IMR-90 (cell line): ENCODE measurements around the gene PRKCH. TPM values are rescaled to one million over a fixed set of nuclear protein-coding genes. Genes with fewer than 3 reads are reported as not detected.

Experiments used
- ATAC-seq: fragments of 200-7000 bp; cut with Tn5 transposase; 2 replicates; pipeline ENCODE4 v1.9.1; 2020; ENCODE audit warnings: low read depth, mild to moderate bottlenecking, moderate library complexity
- BruUV-seq: library from RNA; stranded (reverse); fragments of 400-500 nt; replicated peaks from 2 replicates; lab custom pipeline; 2021; lab: Mats Ljungman, UMichigan
- CTCF ChIA-PET: fragments of 300-600 bp; formaldehyde crosslinking; extraction: SDS; loops from one replicate; lab custom pipeline; 2021; ENCODE audit warnings: antibody characterized with exemption; lab: Yijun Ruan, JAX
- POLR2A ChIA-PET: fragments of 300-600 bp; sonication (Branson Sonifier 250); formaldehyde crosslinking; loops from one replicate; lab custom pipeline; 2022; ENCODE audit warnings: antibody characterized with exemption; ENCODE audit not compliant: unreplicated experiment; lab: Charles Lee
- DNase-seq: peaks from one replicate; pipeline ENCODE4 v3.0.0; 2013
- H2AFZ ChIP-seq: replicated peaks from 2 replicates; pipeline ENCODE3; 2013; ENCODE audit warnings: low read length, mild to moderate bottlenecking; ENCODE audit not compliant: poor library complexity
- H2AK5ac ChIP-seq: 2 replicates; pipeline ENCODE4 v1.6.1; 2013; ENCODE audit warnings: low read depth, low read length, inconsistent platforms
- H2AK9ac ChIP-seq: replicated peaks from 2 replicates; pipeline ENCODE3; 2013; ENCODE audit warnings: mild to moderate bottlenecking, low read depth, low read length, moderate library complexity; ENCODE audit not compliant: poor library complexity
- H2BK120ac ChIP-seq: 2 replicates; pipeline ENCODE4 v1.6.1; 2013; ENCODE audit warnings: low read depth, low read length, inconsistent platforms
- H2BK15ac ChIP-seq: 3 replicates; pipeline ENCODE4 v1.6.1; 2013; ENCODE audit warnings: low read depth, low read length, inconsistent platforms
- H2BK20ac ChIP-seq: 2 replicates; pipeline ENCODE4 v1.6.1; 2013; ENCODE audit warnings: low read depth, mild to moderate bottlenecking, inconsistent platforms, low read length, moderate library complexity
- H2BK5ac ChIP-seq: 2 replicates; pipeline ENCODE4 v1.6.1; 2013; ENCODE audit warnings: mild to moderate bottlenecking, low read depth, low read length, inconsistent platforms; ENCODE audit not compliant: poor library complexity, severe bottlenecking
- H3K14ac ChIP-seq: replicated peaks from 2 replicates; pipeline ENCODE4 v1.6.1; 2013; ENCODE audit warnings: low read depth, low read length, inconsistent platforms
- H3K18ac ChIP-seq: 2 replicates; pipeline ENCODE4 v1.6.1; 2013; ENCODE audit warnings: low read depth, low read length, control low read depth
- H3K23ac ChIP-seq: 2 replicates; pipeline ENCODE4 v1.6.1; 2013; ENCODE audit warnings: low read depth, low read length, inconsistent platforms
- H3K27ac ChIP-seq: 2 replicates; pipeline ENCODE4 v1.5.1; 2013; ENCODE audit warnings: mild to moderate bottlenecking, control low read depth, low read length; ENCODE audit not compliant: insufficient read depth
- H3K27me3 ChIP-seq: 2 replicates; pipeline ENCODE4 v1.6.1; 2013; ENCODE audit warnings: low read length; ENCODE audit not compliant: control insufficient read depth, insufficient read depth
- H3K36me3 ChIP-seq: 2 replicates; pipeline ENCODE4 v1.6.1; 2013; ENCODE audit warnings: low read length, mixed read lengths; ENCODE audit not compliant: control insufficient read depth, insufficient read depth
- H3K4ac ChIP-seq: 2 replicates; pipeline ENCODE4 v1.6.1; 2013; ENCODE audit warnings: low read depth, low read length, inconsistent platforms
- H3K4me1 ChIP-seq: 2 replicates; pipeline ENCODE4 v1.6.1; 2013; ENCODE audit warnings: low read length, mixed read lengths; ENCODE audit not compliant: control insufficient read depth, insufficient read depth
- H3K4me2 ChIP-seq: 2 replicates; pipeline ENCODE4 v1.6.1; 2013; ENCODE audit warnings: low read depth, mild to moderate bottlenecking, control low read depth, low read length, moderate library complexity
- H3K4me3 ChIP-seq: 2 replicates; pipeline ENCODE4 v1.5.1; 2013; ENCODE audit warnings: low read depth, mild to moderate bottlenecking, control low read depth, low read length, moderate library complexity; ENCODE audit not compliant: insufficient read depth
- H3K56ac ChIP-seq: 2 replicates; pipeline ENCODE4 v1.6.1; 2013; ENCODE audit warnings: low read length, inconsistent platforms; ENCODE audit not compliant: insufficient read depth; ENCODE audit errors: extremely low read depth
- H3K79me1 ChIP-seq, 2 experiments: 2 replicates each; pipeline ENCODE4 v1.6.1; 2013; ENCODE audit warnings: low read length in 2 of 2, inconsistent platforms in 1 of 2, low read depth in 1 of 2
- H3K9ac ChIP-seq: 2 replicates; pipeline ENCODE4 v1.6.1; 2013; ENCODE audit warnings: low read depth, low read length, control low read depth
- H3K9me1 ChIP-seq: 2 replicates; pipeline ENCODE4 v1.6.1; 2013; ENCODE audit warnings: low read length, inconsistent platforms; ENCODE audit not compliant: insufficient read depth
- H3K9me3 ChIP-seq: 2 replicates; pipeline ENCODE4 v1.6.1; 2013; ENCODE audit warnings: low read length; ENCODE audit not compliant: control insufficient read depth, insufficient read depth
- H4K20me1 ChIP-seq: 2 replicates; pipeline ENCODE4 v1.6.1; 2013; ENCODE audit warnings: low read length, inconsistent platforms; ENCODE audit not compliant: insufficient read depth
- H4K5ac ChIP-seq: 2 replicates; pipeline ENCODE4 v1.6.1; 2013; ENCODE audit warnings: mild to moderate bottlenecking, low read depth, low read length, control low read depth
- H4K8ac ChIP-seq, 2 experiments: 2 replicates each; pipeline ENCODE4 v1.6.1; 2013; ENCODE audit warnings: low read depth in 2 of 2, low read length in 2 of 2, control low read depth in 1 of 2, inconsistent platforms in 1 of 2
- H4K91ac ChIP-seq: 2 replicates; pipeline ENCODE4 v1.6.1; 2013; ENCODE audit warnings: low read depth, low read length, inconsistent platforms; ENCODE audit not compliant: insufficient read depth
- BHLHE40 ChIP-seq: fragments of 150-350 bp; IDR thresholded peaks from 2 replicates; pipeline ENCODE4 v1.6.1; 2016; ENCODE audit warnings: mild to moderate bottlenecking, low read depth, low read length
- CEBPB ChIP-seq: IDR thresholded peaks from 2 replicates; pipeline ENCODE4 v1.6.1; 2012; ENCODE audit warnings: low read depth, low read length, improper control_type of control experiment
- CHD1 ChIP-seq: IDR thresholded peaks from 2 replicates; pipeline ENCODE4 v1.6.1; 2012; ENCODE audit warnings: low read depth, low read length, improper control_type of control experiment
- CTCF ChIP-seq: conservative IDR thresholded peaks from 2 replicates; pipeline ENCODE4 v1.5.1; 2012; ENCODE audit warnings: mild to moderate bottlenecking, low read depth, low read length, improper control_type of control experiment
- FOS ChIP-seq: fragments of 150-350 bp; IDR thresholded peaks from 2 replicates; pipeline ENCODE4 v1.6.1; 2016; ENCODE audit warnings: low read depth, low read length
- MAFK ChIP-seq: IDR thresholded peaks from 2 replicates; pipeline ENCODE4 v1.6.1; 2012; ENCODE audit warnings: low read depth, low read length, improper control_type of control experiment
- MAZ ChIP-seq: IDR thresholded peaks from 2 replicates; pipeline ENCODE4 v1.6.1; 2012; ENCODE audit warnings: low read depth, mild to moderate bottlenecking, low read length, improper control_type of control experiment, moderate library complexity, borderline replicate concordance
- MXI1 ChIP-seq: IDR thresholded peaks from 2 replicates; pipeline ENCODE4 v1.6.1; 2012; ENCODE audit warnings: low read depth, mild to moderate bottlenecking, low read length, moderate library complexity, borderline replicate concordance
- NFE2L2 ChIP-seq: fragments of 150-350 bp; IDR thresholded peaks from 2 replicates; pipeline ENCODE4 v1.6.1; 2016; ENCODE audit warnings: low read depth, mild to moderate bottlenecking, low read length
- POLR2A ChIP-seq: IDR thresholded peaks from 2 replicates; pipeline ENCODE4 v1.6.1; 2012; ENCODE audit warnings: mild to moderate bottlenecking, low read depth, low read length
- RAD21 ChIP-seq: IDR thresholded peaks from 2 replicates; pipeline ENCODE4 v1.6.1; 2012; ENCODE audit warnings: low read length, improper control_type of control experiment
- RCOR1 ChIP-seq: IDR thresholded peaks from 2 replicates; pipeline ENCODE4 v1.6.1; 2012; ENCODE audit warnings: mild to moderate bottlenecking, low read length, improper control_type of control experiment; ENCODE audit not compliant: insufficient replicate concordance
- RFX5 ChIP-seq: IDR thresholded peaks from 2 replicates; pipeline ENCODE4 v1.8.0; 2012; ENCODE audit warnings: low read depth, mild to moderate bottlenecking, low read length, moderate library complexity
- SMC3 ChIP-seq: fragments of 150-350 bp; IDR thresholded peaks from 2 replicates; pipeline ENCODE4 v1.6.1; 2016; ENCODE audit warnings: low read depth, mild to moderate bottlenecking, antibody characterized with exemption, low read length, moderate library complexity
- USF2 ChIP-seq: fragments of 150-350 bp; IDR thresholded peaks from 2 replicates; pipeline ENCODE4 v1.6.1; 2017; ENCODE audit warnings: mild to moderate bottlenecking, antibody characterized with exemption, low read length, low read depth
- WGBS, 2 experiments: methylation state at CpG; one replicate each; pipeline versions ENCODE4 v1.1.5 to v1.1.7; 2013; ENCODE audit warnings: missing lambda C conversion rate in 2 of 2; ENCODE audit not compliant: insufficient read length in 1 of 2; ENCODE audit errors: extremely low coverage in 2 of 2; 5-methylcytosine and 5-hydroxymethylcytosine counted together
- dilution Hi-C: fragments of 300-500 bp; cut with HindIII; formaldehyde crosslinking; loops from one replicate; pipeline ENCODE4 v1.14.3; 2018; ENCODE audit warnings: low sequenced_read_pairs; ENCODE audit not compliant: unreplicated experiment
- in situ Hi-C: fragments of 300-500 bp; cut with MboI; formaldehyde crosslinking; loops from 3 replicates; pipeline ENCODE4 v1.14.3; 2019; ENCODE audit warnings: low sequenced_read_pairs, inconsistent platforms, mixed read lengths
- intact Hi-C: fragments of 100-400 bp; cut with micrococcal nuclease; formaldehyde crosslinking; loops from 2 replicates; pipeline ENCODE4 v1.10.0; 2022
- polyA plus RNA-seq, 3 experiments: library from polyadenylated mRNA; depleted of rRNA; stranded (reverse); fragments of >200 nt; gene quantifications; 2 replicates each; pipeline ENCODE4 v1.2.3, GENCODE V29; 2012; ENCODE audit warnings: low replicate concordance in 1 of 3
- total RNA-seq: library from RNA; depleted of rRNA; stranded (reverse); fragments of >200 nt; gene quantifications from 2 replicates; pipeline ENCODE4 v1.2.3, GENCODE V29; 2012
- TF ChIP-seq, protein P1 (sequence below): fragments of 150-350 bp; IDR thresholded peaks from 2 replicates; pipeline ENCODE4 v1.6.1; 2016; ENCODE audit warnings: low read depth, mild to moderate bottlenecking, low read length, moderate library complexity, borderline replicate concordance

Gene PRKCH
- total and polyA plus RNA-seq, 2 of the 4 experiments (the other 2 are of a cell fraction), result 1.6 to 2.3 TPM

DNA sequence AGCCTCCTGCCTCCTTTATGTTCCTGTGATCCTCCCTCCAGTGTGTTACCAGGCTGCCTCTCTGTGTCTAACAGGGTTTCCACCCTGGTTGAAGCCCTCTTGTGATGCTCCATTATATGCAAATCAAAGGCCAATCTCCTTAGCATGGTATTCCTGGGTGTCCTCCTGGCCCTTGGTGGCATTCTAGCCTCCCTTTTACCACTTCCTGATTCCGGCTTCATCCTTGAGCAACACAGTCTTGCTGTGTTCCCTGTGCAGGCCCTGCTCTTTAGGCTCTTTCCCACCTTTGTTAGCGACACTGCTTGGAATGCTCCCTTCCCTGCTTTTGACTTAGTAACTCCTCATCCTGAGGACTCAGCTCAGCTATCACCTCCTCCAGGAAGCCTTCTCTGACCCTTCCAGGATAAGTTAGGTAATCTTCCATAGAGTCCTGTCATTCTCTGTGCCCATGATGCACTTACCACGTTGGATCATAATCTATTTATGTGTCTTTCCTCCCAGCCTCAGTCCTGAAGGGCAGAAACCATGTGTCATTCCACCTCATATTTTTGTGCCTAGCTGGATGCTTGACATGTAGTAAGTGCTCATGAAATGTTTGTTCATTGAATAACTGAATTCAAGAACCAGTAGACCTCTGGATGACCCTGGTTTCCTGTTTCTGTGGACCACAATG lies 37.3 kb downstream of the PRKCH start:
- Histone ChIP-seq H3K9me1 (no peaks in the 10 kb centered on the region), H4K5ac (no peak overlapping the region), H2BK5ac (no peak overlapping the region), H3K36me3 (no peaks in the 10 kb centered on the region), H3K4me1 (no peaks in the 10 kb centered on the region), H3K14ac (no peak overlapping the region), H3K4ac (no peak overlapping the region), H3K79me1 (no peaks in the 10 kb centered on the region), H3K9me3 (no peaks in the 10 kb centered on the region), H4K20me1 (no peaks in the 10 kb centered on the region), H3K27ac (no peak overlapping the region), H3K4me2 (no peak overlapping the region), H2BK15ac (no peak overlapping the region), H3K18ac (no peak overlapping the region), H3K23ac (no peak overlapping the region), H2BK20ac (no peak overlapping the region), H3K4me3 (no peak overlapping the region), H3K56ac (no peak overlapping the region), H2BK120ac (no peak overlapping the region), H3K9ac (no peak overlapping the region), H2AK5ac (no peak overlapping the region), H3K27me3 (peaks cover 10% of the 10 kb centered on the region), H2AK9ac (no peak overlapping the region), H4K91ac (no peak overlapping the region), H2AFZ (no peak overlapping the region), H4K8ac (no peak overlapping the region)
- POLR2A ChIA-PET, result no interaction called here
- dilution Hi-C loops (no loop called here), intact Hi-C loops (no loop called here), in situ Hi-C loops (no loop called here)
- no TSS peak for BruUV-seq
- DNase-seq (no peak), ATAC-seq (no peak)
- no CpG with 5 or more reads among the region's 3 CpGs for WGBS, 2 experiments
- CTCF ChIA-PET, result no interaction called here
- no peak for TF ChIP-seq BHLHE40
- TF ChIP-seq RCOR1, result no peak
- TF ChIP-seq RAD21, result no peak
- no peak for TF ChIP-seq MAFK
- TF ChIP-seq USF2, result no peak
- no peak for TF ChIP-seq NFE2L2
- TF ChIP-seq CEBPB, result no peak
- TF ChIP-seq FOS, result no peak
- TF ChIP-seq, protein P1, sequence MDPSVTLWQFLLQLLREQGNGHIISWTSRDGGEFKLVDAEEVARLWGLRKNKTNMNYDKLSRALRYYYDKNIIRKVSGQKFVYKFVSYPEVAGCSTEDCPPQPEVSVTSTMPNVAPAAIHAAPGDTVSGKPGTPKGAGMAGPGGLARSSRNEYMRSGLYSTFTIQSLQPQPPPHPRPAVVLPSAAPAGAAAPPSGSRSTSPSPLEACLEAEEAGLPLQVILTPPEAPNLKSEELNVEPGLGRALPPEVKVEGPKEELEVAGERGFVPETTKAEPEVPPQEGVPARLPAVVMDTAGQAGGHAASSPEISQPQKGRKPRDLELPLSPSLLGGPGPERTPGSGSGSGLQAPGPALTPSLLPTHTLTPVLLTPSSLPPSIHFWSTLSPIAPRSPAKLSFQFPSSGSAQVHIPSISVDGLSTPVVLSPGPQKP, result no peak
- no peak for TF ChIP-seq POLR2A
- no peak for TF ChIP-seq RFX5
- TF ChIP-seq CHD1, result no peak
- no peak for TF ChIP-seq MAZ
- no peak for TF ChIP-seq MXI1
- TF ChIP-seq CTCF, result no peak
- no peak for TF ChIP-seq SMC3
